K562 (cell line): ENCODE measurements around the gene TTC23L. TPM values are rescaled to one million over a fixed set of nuclear protein-coding genes. Genes with fewer than 3 reads are reported as not detected.

ENCODE experiments used
- ATAC-seq: fragments of 200-7000 bp; cut with Tn5 transposase; 3 replicates; pipeline ENCODE4 v1.9.1; 2020; ENCODE audit warnings: moderate library complexity
- BruUV-seq: library from RNA; stranded (reverse); fragments of 400-500 nt; replicated peaks from 2 replicates; lab custom pipeline; 2021; lab: Mats Ljungman, UMichigan
- CTCF ChIA-PET: fragments of 300-600 bp; formaldehyde crosslinking; extraction: SDS; loops from one replicate; lab custom pipeline; 2021; ENCODE audit warnings: low intra/inter-chr PET ratio; lab: Yijun Ruan, JAX
- POLR2A ChIA-PET: fragments of 300-600, 350-650 bp; sonication (Branson Sonifier 250); formaldehyde crosslinking; extraction: SDS; loops from one replicate; lab custom pipeline; 2021; ENCODE audit warnings: antibody characterized with exemption, inconsistent platforms; lab: Yijun Ruan, JAX
- DNase-seq, 4 experiments: peaks; one replicate each; pipeline versions ENCODE4 v3.0.0 to v3.0.0-alpha.2; 2011 to 2018; ENCODE audit warnings: low spot score in 3 of 4, mixed read lengths in 3 of 4; ENCODE audit errors: extremely low read depth in 1 of 4
- FAIRE-seq: peaks from 2 replicates; lab custom pipeline; 2011; peaks lifted over from hg19 to GRCh38; lab: Jason Lieb, UNC
- H2AFZ ChIP-seq: 2 replicates; pipeline ENCODE4 v1.6.0; 2011; ENCODE audit warnings: low read depth, low read length, control low read depth, inconsistent platforms
- H3K27ac ChIP-seq: fragments of 200-600 bp; 3 replicates; pipeline ENCODE4 v1.8.0; 2011; ENCODE audit warnings: low read depth, mild to moderate bottlenecking, control low read depth, inconsistent platforms, low read length, moderate library complexity, mixed read lengths; ENCODE audit errors: extremely low read depth
- H3K27me3 ChIP-seq, 2 experiments: fragments of 300-600 bp in 1 of 2; 2 replicates in 1 of 2; 3 replicates in 1 of 2; pipeline versions ENCODE4 v1.6.0 to v1.8.0; 2011; ENCODE audit warnings: inconsistent platforms in 2 of 2, low read length in 2 of 2, mild to moderate bottlenecking in 1 of 2, mixed read lengths in 1 of 2, moderate library complexity in 1 of 2; ENCODE audit not compliant: control insufficient read depth in 2 of 2, insufficient read depth in 2 of 2
- H3K36me3 ChIP-seq: fragments of 300-600 bp; 3 replicates; pipeline ENCODE4 v1.8.0; 2011; ENCODE audit warnings: mild to moderate bottlenecking, low read length, inconsistent platforms; ENCODE audit not compliant: control insufficient read depth, insufficient read depth
- H3K4me1 ChIP-seq, 2 experiments: fragments of 200-600 bp in 1 of 2; replicated peaks in 1 of 2; 2 replicates in 1 of 2; 3 replicates in 1 of 2; pipeline versions ENCODE4 v1.5.1 to v1.8.0; 2011; ENCODE audit warnings: inconsistent platforms in 2 of 2, low read length in 2 of 2, mild to moderate bottlenecking in 1 of 2, mixed read lengths in 1 of 2, moderate library complexity in 1 of 2; ENCODE audit not compliant: control insufficient read depth in 2 of 2, insufficient read depth in 2 of 2
- H3K4me2 ChIP-seq: 2 replicates; pipeline ENCODE4 v1.6.1; 2011; ENCODE audit warnings: low read length, control low read depth, inconsistent platforms, mixed read lengths; ENCODE audit not compliant: insufficient read depth
- H3K4me3 ChIP-seq: fragments of 200-600 bp; sonication (generic), shearing (Covaris generic); 2 replicates; pipeline ENCODE4 v1.5.1; 2016; ENCODE audit warnings: control low read depth, inconsistent platforms
- H3K79me2 ChIP-seq: fragments of 200-600 bp; 3 replicates; pipeline ENCODE4 v1.8.0; 2011; ENCODE audit warnings: low read length, inconsistent platforms; ENCODE audit not compliant: control insufficient read depth, insufficient read depth
- H3K9ac ChIP-seq, 2 experiments: 2 replicates each; pipeline versions ENCODE4 v1.6.0 to v1.6.1; 2011; ENCODE audit warnings: low read depth in 2 of 2, low read length in 2 of 2, control low read depth in 1 of 2, inconsistent platforms in 1 of 2, mild to moderate bottlenecking in 1 of 2, mixed read lengths in 1 of 2; ENCODE audit not compliant: insufficient read depth in 1 of 2
- H3K9me1 ChIP-seq: one replicate; pipeline ENCODE4 v1.6.0; 2011; ENCODE audit warnings: inconsistent platforms, mild to moderate bottlenecking, low read length, moderate library complexity; ENCODE audit not compliant: control insufficient read depth, insufficient read depth
- H3K9me3 ChIP-seq: replicated peaks from 2 replicates; pipeline ENCODE4 v1.5.1; 2011; ENCODE audit warnings: low read depth, low read length, inconsistent platforms; ENCODE audit not compliant: control insufficient read depth, insufficient read depth
- H4K20me1 ChIP-seq: replicated peaks from 2 replicates; pipeline ENCODE4 v1.6.1; 2011; ENCODE audit warnings: low read length, inconsistent platforms, mixed read lengths; ENCODE audit not compliant: control insufficient read depth, insufficient read depth
- CHCHD3 ChIP-seq: fragments of 250-450 bp; sonication (Bioruptor Pico); IDR thresholded peaks from 2 replicates; pipeline ENCODE4 v2.1.2; 2022; ENCODE audit warnings: mild to moderate bottlenecking
- ELF1 ChIP-seq: fragments of 200-800 bp; sonication (Bioruptor generic); IDR thresholded peaks from 2 replicates; pipeline ENCODE4 v1.6.1; 2016; ENCODE audit warnings: missing genetic modification characterization, missing compliant biosample characterization
- FIP1L1 ChIP-seq: fragments of 200-400 bp; formaldehyde crosslinking; IDR thresholded peaks from 2 replicates; pipeline ENCODE4 v1.6.1; 2018; ENCODE audit warnings: mild to moderate bottlenecking, low read depth, low read length; ENCODE audit not compliant: poor library complexity, severe bottlenecking
- HMGN3 ChIP-seq: IDR thresholded peaks from 2 replicates; pipeline ENCODE4 v1.6.1; 2011; ENCODE audit warnings: borderline replicate concordance, low read depth, mild to moderate bottlenecking, mixed read lengths, low read length; ENCODE audit not compliant: insufficient read length; ENCODE audit errors: extremely low read depth
- RBM34 ChIP-seq: fragments of 200-400 bp; formaldehyde crosslinking; IDR thresholded peaks from 2 replicates; pipeline ENCODE4 v1.6.1; 2018; ENCODE audit warnings: low read length, borderline replicate concordance; ENCODE audit not compliant: insufficient read depth
- TCF3 ChIP-seq: sonication (generic); formaldehyde crosslinking; IDR thresholded peaks from 2 replicates; pipeline ENCODE4 v1.4.0; 2020; ENCODE audit warnings: mild to moderate bottlenecking, missing genetic modification reagents
- ZBTB1 ChIP-seq: sonication (generic); formaldehyde crosslinking; IDR thresholded peaks from 2 replicates; pipeline ENCODE4 v1.8.1; 2023; ENCODE audit warnings: missing genetic modification reagents, low read depth, mild to moderate bottlenecking, borderline replicate concordance
- WGBS: fragments of 100-300 bp; shearing (Covaris generic); methylation state at CpG from one replicate; pipeline ENCODE4 v1.1.6; 2016; ENCODE audit warnings: low coverage, mixed read lengths; ENCODE audit not compliant: insufficient coverage; ENCODE audit errors: missing lambda C conversion rate; 5-methylcytosine and 5-hydroxymethylcytosine counted together
- in situ Hi-C: fragments of 300-500 bp; cut with MboI; formaldehyde crosslinking; loops from 4 replicates; pipeline ENCODE4 v1.15.0; 2018; ENCODE audit warnings: inconsistent platforms, mixed read lengths
- intact Hi-C: fragments of 100-400 bp; cut with micrococcal nuclease; formaldehyde crosslinking; loops from 2 replicates; pipeline ENCODE4 v1.14.2; 2022
- polyA plus RNA-seq, 8 experiments: library from polyadenylated mRNA; depleted of rRNA in 4 of 8; stranded (reverse) in 5 of 8; unstranded in 3 of 8; fragments of >200 nt; fragmentation: Nextera tagmentation in 2 of 8; fragmentation: Illumina TruSeq in 1 of 8; extraction: Ambion mirVana in 2 of 8; extraction: Trizol in 1 of 8; gene quantifications; 2 replicates each; pipeline versions ENCODE4 v1.2.1 to v1.2.3, GENCODE V29; 2011 to 2014; ENCODE audit warnings: inconsistent platforms in 1 of 8, missing spikeins in 1 of 8
- total RNA-seq, 7 experiments: library from RNA; depleted of rRNA in 6 of 7; stranded (reverse); fragments of >200 nt in 6 of 7; fragmentation: Illumina TruSeq in 2 of 7; extraction: Trizol in 2 of 7; gene quantifications; 2 replicates each; pipeline versions ENCODE4 v1.2.1 to v1.2.3, GENCODE V29; 2011 to 2021; ENCODE audit warnings: low replicate concordance in 1 of 7
- TF ChIP-seq, protein P1 (sequence below): sonication (generic); formaldehyde crosslinking; IDR thresholded peaks from 2 replicates; pipeline ENCODE4 v1.8.0; 2022; ENCODE audit warnings: mild to moderate bottlenecking, missing genetic modification reagents
- TF ChIP-seq, protein P2 (sequence below), 2 experiments: fragments of 250-450 bp in 1 of 2; fragments of 450-650 bp in 1 of 2; sonication (Bioruptor Pico) in 1 of 2; IDR thresholded peaks; 2 replicates each; pipeline versions ENCODE4 v1.6.1 to v1.8.0; 2016 to 2021; ENCODE audit warnings: mild to moderate bottlenecking in 2 of 2, moderate library complexity in 2 of 2, missing compliant biosample characterization in 1 of 2, missing genetic modification characterization in 1 of 2
- TF ChIP-seq, protein P3 (sequence below), 2 experiments: IDR thresholded peaks; 2 replicates each; pipeline ENCODE4 v1.6.1; 2011; ENCODE audit warnings: borderline replicate concordance in 1 of 2, control low read depth in 1 of 2, low read depth in 1 of 2, low read length in 1 of 2, mild to moderate bottlenecking in 1 of 2, mixed read lengths in 1 of 2, moderate library complexity in 1 of 2; ENCODE audit not compliant: insufficient read depth in 1 of 2, insufficient read length in 1 of 2, poor library complexity in 1 of 2, severe bottlenecking in 1 of 2; ENCODE audit errors: extremely low read depth in 1 of 2
- TF ChIP-seq, protein P4 (sequence below): fragments of 250-450 bp; sonication (Bioruptor Pico); IDR thresholded peaks from 2 replicates; pipeline ENCODE4 v1.4.0; 2020

The TTC23L gene
- total and polyA plus RNA-seq, 9 of the 15 experiments (the other 6 are each of a cell fraction or from before 2014, with no cell fraction given) = 0.03 to 0.32 (median 0.14) TPM; not detected in 2

DNA sequence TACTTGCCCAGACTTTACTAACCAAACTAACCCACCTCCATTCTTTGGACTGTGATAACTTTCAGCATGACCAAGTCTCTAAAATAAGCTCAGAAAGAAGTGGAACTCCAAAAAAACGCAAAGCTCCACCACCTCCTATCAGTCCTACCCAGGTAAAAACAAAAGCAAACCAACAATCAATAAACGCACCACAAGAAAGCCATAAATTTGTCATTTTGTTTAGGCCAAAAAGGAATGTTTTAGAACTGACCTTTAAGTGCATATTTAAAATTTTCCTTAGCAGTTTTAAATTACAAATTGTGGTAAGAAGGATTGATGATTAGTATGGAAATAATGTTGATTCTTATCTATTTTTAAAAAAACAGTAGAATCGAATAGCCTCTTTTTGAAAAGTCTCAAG is 25.5 kb upstream of the TTC23L start:
- H3K27me3 ChIP-seq = no peaks in the 10 kb centered on the region
- H3K4me3 ChIP-seq = no peak overlapping the region
- FAIRE-seq (no peak), DNase-seq (no peak), ATAC-seq (no peak)
- no peak overlapping the region for H3K4me2 ChIP-seq
- BruUV-seq = no TSS peak
- H3K79me2 ChIP-seq = no peaks in the 10 kb centered on the region
- WGBS = 35% methylated on average over 3 of the region's 3 CpGs
- in situ Hi-C loops (no loop called here), intact Hi-C loops (loop anchor here (5.0 kb wide), 1 partner anchor 84 kb away; no protein-coding TSS in a partner anchor)
- H3K9me1 ChIP-seq = no peaks in the 10 kb centered on the region
- no peaks in the 10 kb centered on the region for H3K9me3 ChIP-seq
- H3K36me3 ChIP-seq = peaks cover 13% of the 10 kb centered on the region; the same call in 1 of the 3 replicates
- no peak overlapping the region for H3K27ac ChIP-seq
- H2AFZ ChIP-seq = no peak overlapping the region
- ChIA-PET POLR2A (interaction anchor here (1.2 kb wide), 1 partner anchor 10 kb away, joined by 4 read pairs; no protein-coding TSS in a partner anchor), CTCF (no interaction called here)
- H3K9ac ChIP-seq = no peak overlapping the region
- no peaks in the 10 kb centered on the region for H4K20me1 ChIP-seq
- H3K4me1 ChIP-seq = peaks cover 0 to 2% of the 10 kb centered on the region in 2 experiments; a peak in 1 of 5 replicates
- TF ChIP-seq RBM34 (no peak), HMGN3 (no peak), ZBTB1 (CRISPR knock-in tag) (no peak), FIP1L1 (no peak), ELF1 (tag) (no peak), TCF3 (CRISPR knock-in tag) (peak; percentile 63), CHCHD3 (CRISPR knock-in tag) (no peak)
- TF ChIP-seq, protein P1, sequence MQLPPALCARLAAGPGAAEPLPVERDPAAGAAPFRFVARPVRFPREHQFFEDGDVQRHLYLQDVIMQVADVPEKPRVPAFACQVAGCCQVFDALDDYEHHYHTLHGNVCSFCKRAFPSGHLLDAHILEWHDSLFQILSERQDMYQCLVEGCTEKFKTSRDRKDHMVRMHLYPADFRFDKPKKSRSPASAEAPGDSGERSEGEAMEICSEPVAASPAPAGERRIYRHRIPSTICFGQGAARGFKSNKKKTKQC (CRISPR knock-in tag) = no peak
- TF ChIP-seq, protein P2, sequence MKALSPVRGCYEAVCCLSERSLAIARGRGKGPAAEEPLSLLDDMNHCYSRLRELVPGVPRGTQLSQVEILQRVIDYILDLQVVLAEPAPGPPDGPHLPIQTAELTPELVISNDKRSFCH (CRISPR knock-in tag; IDR thresholded peaks at IDR 0.05) = no peak
- TF ChIP-seq, protein P2 (tag; IDR thresholded peaks at IDR 0.05) = peak; percentile 95
- TF ChIP-seq, protein P3, sequence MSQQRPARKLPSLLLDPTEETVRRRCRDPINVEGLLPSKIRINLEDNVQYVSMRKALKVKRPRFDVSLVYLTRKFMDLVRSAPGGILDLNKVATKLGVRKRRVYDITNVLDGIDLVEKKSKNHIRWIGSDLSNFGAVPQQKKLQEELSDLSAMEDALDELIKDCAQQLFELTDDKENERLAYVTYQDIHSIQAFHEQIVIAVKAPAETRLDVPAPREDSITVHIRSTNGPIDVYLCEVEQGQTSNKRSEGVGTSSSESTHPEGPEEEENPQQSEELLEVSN (IDR thresholded peaks at IDR 0.05; ENCODE audit: borderline replicate concordance in 1 of 2, extremely low read depth in 1 of 2, insufficient read depth in 1 of 2, insufficient read length in 1 of 2, low read depth in 1 of 2, low read length in 1 of 2, poor library complexity in 1 of 2, severe bottlenecking in 1 of 2) = no peak
- TF ChIP-seq, protein P4, sequence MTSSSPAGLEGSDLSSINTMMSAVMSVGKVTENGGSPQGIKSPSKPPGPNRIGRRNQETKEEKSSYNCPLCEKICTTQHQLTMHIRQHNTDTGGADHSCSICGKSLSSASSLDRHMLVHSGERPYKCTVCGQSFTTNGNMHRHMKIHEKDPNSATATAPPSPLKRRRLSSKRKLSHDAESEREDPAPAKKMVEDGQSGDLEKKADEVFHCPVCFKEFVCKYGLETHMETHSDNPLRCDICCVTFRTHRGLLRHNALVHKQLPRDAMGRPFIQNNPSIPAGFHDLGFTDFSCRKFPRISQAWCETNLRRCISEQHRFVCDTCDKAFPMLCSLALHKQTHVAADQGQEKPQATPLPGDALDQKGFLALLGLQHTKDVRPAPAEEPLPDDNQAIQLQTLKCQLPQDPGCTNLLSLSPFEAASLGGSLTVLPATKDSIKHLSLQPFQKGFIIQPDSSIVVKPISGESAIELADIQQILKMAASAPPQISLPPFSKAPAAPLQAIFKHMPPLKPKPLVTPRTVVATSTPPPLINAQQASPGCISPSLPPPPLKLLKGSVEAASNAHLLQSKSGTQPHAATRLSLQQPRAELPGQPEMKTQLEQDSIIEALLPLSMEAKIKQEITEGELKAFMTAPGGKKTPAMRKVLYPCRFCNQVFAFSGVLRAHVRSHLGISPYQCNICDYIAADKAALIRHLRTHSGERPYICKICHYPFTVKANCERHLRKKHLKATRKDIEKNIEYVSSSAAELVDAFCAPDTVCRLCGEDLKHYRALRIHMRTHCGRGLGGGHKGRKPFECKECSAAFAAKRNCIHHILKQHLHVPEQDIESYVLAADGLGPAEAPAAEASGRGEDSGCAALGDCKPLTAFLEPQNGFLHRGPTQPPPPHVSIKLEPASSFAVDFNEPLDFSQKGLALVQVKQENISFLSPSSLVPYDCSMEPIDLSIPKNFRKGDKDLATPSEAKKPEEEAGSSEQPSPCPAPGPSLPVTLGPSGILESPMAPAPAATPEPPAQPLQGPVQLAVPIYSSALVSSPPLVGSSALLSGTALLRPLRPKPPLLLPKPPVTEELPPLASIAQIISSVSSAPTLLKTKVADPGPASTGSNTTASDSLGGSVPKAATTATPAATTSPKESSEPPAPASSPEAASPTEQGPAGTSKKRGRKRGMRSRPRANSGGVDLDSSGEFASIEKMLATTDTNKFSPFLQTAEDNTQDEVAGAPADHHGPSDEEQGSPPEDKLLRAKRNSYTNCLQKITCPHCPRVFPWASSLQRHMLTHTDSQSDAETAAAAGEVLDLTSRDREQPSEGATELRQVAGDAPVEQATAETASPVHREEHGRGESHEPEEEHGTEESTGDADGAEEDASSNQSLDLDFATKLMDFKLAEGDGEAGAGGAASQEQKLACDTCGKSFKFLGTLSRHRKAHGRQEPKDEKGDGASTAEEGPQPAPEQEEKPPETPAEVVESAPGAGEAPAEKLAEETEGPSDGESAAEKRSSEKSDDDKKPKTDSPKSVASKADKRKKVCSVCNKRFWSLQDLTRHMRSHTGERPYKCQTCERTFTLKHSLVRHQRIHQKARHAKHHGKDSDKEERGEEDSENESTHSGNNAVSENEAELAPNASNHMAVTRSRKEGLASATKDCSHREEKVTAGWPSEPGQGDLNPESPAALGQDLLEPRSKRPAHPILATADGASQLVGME (CRISPR knock-in tag) = no peak
